ENCODE results near the gene TWNK.
"Not testable (repeated sequence)": the region's sequence is repeated elsewhere in the genome, so short reads cannot be mapped to it uniquely, and the experiment has no call there.

The TWNK gene

GRCh38 chr10:101029520-101030295, 42.4 kb downstream of the TWNK start:
- peak in 1 of 58 donors; percentile 9 for DNase-seq

GRCh38 chr10:101030496-101031127, 43.3 kb downstream of the TWNK start:
- no peak for DNase-seq

GRCh38 chr10:101031128-101031795, 43.9 kb downstream of the TWNK start, which contains the start of the genes PDZD7 and SFXN3:
PDZD7 (minus strand) TSS chr10:101031129; CDS start chr10:101030219, 910 bp downstream.
SFXN3 (plus strand) TSS chr10:101031234; CDS start chr10:101034695, 3,461 bp downstream.
- DNase-seq = peak; percentile 51 to 98 (median 92)

GRCh38 chr10:101031796-101032636, 44.7 kb downstream of the TWNK start:
- peak in 57 of 58 donors; percentile 36 to 92 (median 82) for DNase-seq

GRCh38 chr10:101032637-101033224, 45.4 kb downstream of the TWNK start:
- peak in 57 of 58 donors; percentile 25 to 88 (median 70) for DNase-seq

GRCh38 chr10:101033276-101033675, 45.9 kb downstream of the TWNK start:
- DNase-seq = no peak

GRCh38 chr10:101034404-101034803, 47.1 kb downstream of the TWNK start:
- not testable (repeated sequence) for DNase-seq

GRCh38 chr10:101035314-101035713, 48.0 kb downstream of the TWNK start:
- DNase-seq = no peak

GRCh38 chr10:101035916-101036702, 48.8 kb downstream of the TWNK start:
- no peak for DNase-seq

GRCh38 chr10:101036726-101037125, 49.4 kb downstream of the TWNK start:
- DNase-seq = no peak

- no peak for DNase-seq
Measured at GRCh38 chr10:101038484-101038883, 51.1 kb downstream of the TWNK start.

- DNase-seq = peak in 3 of 58 donors; percentile 10 to 12 (median 11)
Measured at GRCh38 chr10:101040061-101040460, 52.7 kb downstream of the TWNK start.

- DNase-seq = no peak
Measured at GRCh38 chr10:101040851-101041250, 53.5 kb downstream of the TWNK start.

- DNase-seq = peak in 51 of 58 donors; percentile 15 to 89 (median 65)
Measured at GRCh38 chr10:101041252-101041761, 54.0 kb downstream of the TWNK start.

GRCh38 chr10:101042118-101042517, 54.8 kb downstream of the TWNK start:
- DNase-seq = no peak

GRCh38 chr10:101042667-101043362, 55.5 kb downstream of the TWNK start:
- peak; percentile 20 to 93 (median 77) for DNase-seq

GRCh38 chr10:101043363-101043707, 56.0 kb downstream of the TWNK start:
- no peak for DNase-seq

All from anterior cingulate cortex (tissue), 58 donors.